HEK293 (cell line): ENCODE data around the gene NDUFC2.

ENCODE experiments used
- BCL11B ChIP-seq: fragments of 450-650 bp; formaldehyde crosslinking; IDR thresholded peaks from 2 replicates; pipeline ENCODE4 v1.5.1; 2016; ENCODE audit warnings: low read depth, missing biosample characterization, missing genetic modification characterization
- EGR2 ChIP-seq: fragments of 450-650 bp; formaldehyde crosslinking; IDR thresholded peaks from 2 replicates; pipeline ENCODE4 v1.5.1; 2016; ENCODE audit warnings: low read depth, missing biosample characterization, missing genetic modification characterization
- FEZF1 ChIP-seq: fragments of 450-650 bp; formaldehyde crosslinking; IDR thresholded peaks from 2 replicates; pipeline ENCODE4 v1.5.1; 2016; ENCODE audit warnings: missing biosample characterization, missing genetic modification characterization
- OVOL3 ChIP-seq: fragments of 450-650 bp; formaldehyde crosslinking; IDR thresholded peaks from 2 replicates; pipeline ENCODE4 v1.5.1; 2016; ENCODE audit warnings: missing biosample characterization, missing genetic modification characterization
- ZBTB17 ChIP-seq: fragments of 450-650 bp; formaldehyde crosslinking; IDR thresholded peaks from 2 replicates; pipeline ENCODE4 v1.5.1; 2016; ENCODE audit warnings: missing biosample characterization, missing genetic modification characterization
- ZBTB8A ChIP-seq: fragments of 450-650 bp; formaldehyde crosslinking; IDR thresholded peaks from 2 replicates; pipeline ENCODE4 v1.5.1; 2016; ENCODE audit warnings: missing biosample characterization, missing genetic modification characterization
- ZFP69B ChIP-seq: fragments of 450-650 bp; formaldehyde crosslinking; IDR thresholded peaks from 2 replicates; pipeline ENCODE4 v1.5.1; 2016; ENCODE audit warnings: missing biosample characterization, missing genetic modification characterization
- ZIC2 ChIP-seq: fragments of 450-650 bp; formaldehyde crosslinking; IDR thresholded peaks from 2 replicates; pipeline ENCODE4 v1.5.1; 2016; ENCODE audit warnings: missing biosample characterization, missing genetic modification characterization
- ZNF23 ChIP-seq: fragments of 450-650 bp; formaldehyde crosslinking; IDR thresholded peaks from 2 replicates; pipeline ENCODE4 v1.5.1; 2016; ENCODE audit warnings: missing biosample characterization, missing genetic modification characterization, borderline replicate concordance
- ZNF335 ChIP-seq: fragments of 450-650 bp; formaldehyde crosslinking; conservative IDR thresholded peaks from 2 replicates; pipeline ENCODE4 v1.5.1; 2016; ENCODE audit warnings: missing biosample characterization, missing genetic modification characterization
- ZNF341 ChIP-seq: fragments of 450-650 bp; formaldehyde crosslinking; IDR thresholded peaks from 2 replicates; pipeline ENCODE4; 2016; ENCODE audit warnings: low read depth, missing biosample characterization, missing genetic modification characterization
- ZNF394 ChIP-seq: fragments of 450-650 bp; formaldehyde crosslinking; IDR thresholded peaks from 2 replicates; pipeline ENCODE4 v1.5.1; 2016; ENCODE audit warnings: missing biosample characterization, missing genetic modification characterization, mild to moderate bottlenecking, moderate library complexity, borderline replicate concordance
- ZNF521 ChIP-seq: fragments of 450-650 bp; formaldehyde crosslinking; IDR thresholded peaks from 2 replicates; pipeline ENCODE4 v1.5.1; 2017; ENCODE audit warnings: missing biosample characterization, mild to moderate bottlenecking, missing genetic modification characterization
- ZNF571 ChIP-seq: fragments of 450-650 bp; formaldehyde crosslinking; IDR thresholded peaks from 2 replicates; pipeline ENCODE4 v1.5.0; 2017; ENCODE audit warnings: missing biosample characterization, missing genetic modification characterization
- ZNF610 ChIP-seq: fragments of 450-650 bp; formaldehyde crosslinking; IDR thresholded peaks from 2 replicates; pipeline ENCODE4 v1.5.1; 2016; ENCODE audit warnings: missing biosample characterization, missing genetic modification characterization, borderline replicate concordance
- ZNF664 ChIP-seq: fragments of 450-650 bp; formaldehyde crosslinking; IDR thresholded peaks from 2 replicates; pipeline ENCODE4 v1.5.1; 2016; ENCODE audit warnings: missing biosample characterization, missing genetic modification characterization
- ZSCAN30 ChIP-seq: fragments of 450-650 bp; IDR thresholded peaks from 2 replicates; pipeline ENCODE4 v1.5.1; 2018; ENCODE audit warnings: missing biosample characterization, mild to moderate bottlenecking, missing genetic modification characterization, moderate library complexity
- TF ChIP-seq, protein P1 (sequence below): fragments of 450-650 bp; formaldehyde crosslinking; IDR thresholded peaks from 2 replicates; pipeline ENCODE4 v1.5.1; 2017; ENCODE audit warnings: missing biosample characterization, mild to moderate bottlenecking, missing genetic modification characterization, moderate library complexity
- TF ChIP-seq, protein P2 (sequence below): fragments of 450-650 bp; formaldehyde crosslinking; IDR thresholded peaks from 2 replicates; pipeline ENCODE4 v1.5.1; 2017; ENCODE audit warnings: missing biosample characterization, missing genetic modification characterization
- TF ChIP-seq, protein P3 (sequence below): fragments of 450-650 bp; formaldehyde crosslinking; conservative IDR thresholded peaks from 2 replicates; pipeline ENCODE4 v1.5.1; 2016; ENCODE audit warnings: low read depth, missing biosample characterization, missing genetic modification characterization
- TF ChIP-seq, protein P4 (sequence below): fragments of 450-650 bp; formaldehyde crosslinking; IDR thresholded peaks from 2 replicates; pipeline ENCODE4 v1.5.1; 2016; ENCODE audit warnings: missing biosample characterization, missing genetic modification characterization
- TF ChIP-seq, protein P5 (sequence below): fragments of 450-650 bp; formaldehyde crosslinking; IDR thresholded peaks from 2 replicates; pipeline ENCODE4 v1.5.1; 2016; ENCODE audit warnings: missing biosample characterization, missing genetic modification characterization
- TF ChIP-seq, protein P6 (sequence below): fragments of 450-650 bp; formaldehyde crosslinking; IDR thresholded peaks from 2 replicates; pipeline ENCODE4 v1.5.1; 2016; ENCODE audit warnings: missing biosample characterization, missing genetic modification characterization

The NDUFC2 gene

DNA sequence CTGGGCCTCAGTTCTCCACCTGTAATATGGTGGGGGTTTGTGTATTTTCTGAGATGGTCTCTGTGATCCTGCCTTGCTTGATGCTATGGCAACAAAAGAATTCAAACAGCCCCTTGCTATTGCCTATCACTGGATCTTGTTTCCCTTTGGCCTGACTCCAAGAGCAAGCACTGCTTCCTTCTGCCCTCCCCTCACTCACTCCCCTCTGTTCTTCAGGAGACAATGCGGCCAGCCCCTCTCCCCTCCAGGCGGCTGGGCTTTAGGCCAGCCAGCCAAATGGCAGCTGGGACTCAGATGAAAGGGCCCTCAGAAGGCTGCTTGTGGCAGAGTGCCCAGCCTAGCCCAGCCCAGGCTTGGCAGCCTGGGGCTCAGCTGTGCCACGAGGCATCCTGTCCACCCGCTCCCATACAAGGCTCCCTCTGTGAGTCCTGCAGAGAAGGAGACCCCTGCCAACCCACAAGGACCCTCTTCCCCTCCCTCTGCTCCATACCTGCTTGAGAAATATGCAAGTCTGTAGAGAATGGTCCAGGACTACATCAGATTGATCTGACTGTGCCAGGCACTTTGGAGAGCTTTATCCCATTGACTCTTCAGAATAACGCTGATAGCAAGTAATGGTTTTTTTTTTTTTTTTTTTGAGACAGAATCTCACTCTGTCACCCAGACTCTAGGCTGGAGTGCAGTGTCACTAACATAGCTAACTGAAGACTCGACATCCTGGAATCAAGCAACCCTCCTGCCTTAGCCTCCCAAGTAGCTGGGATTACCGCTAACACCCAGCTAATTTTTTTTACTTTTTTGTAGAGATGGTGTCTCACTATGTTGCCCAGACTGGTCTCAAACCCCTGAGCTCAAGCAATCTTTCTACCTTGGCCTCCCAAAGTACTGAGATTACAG lies 49.0 kb downstream of the NDUFC2 start (continued):
- TF ChIP-seq, protein P1, sequence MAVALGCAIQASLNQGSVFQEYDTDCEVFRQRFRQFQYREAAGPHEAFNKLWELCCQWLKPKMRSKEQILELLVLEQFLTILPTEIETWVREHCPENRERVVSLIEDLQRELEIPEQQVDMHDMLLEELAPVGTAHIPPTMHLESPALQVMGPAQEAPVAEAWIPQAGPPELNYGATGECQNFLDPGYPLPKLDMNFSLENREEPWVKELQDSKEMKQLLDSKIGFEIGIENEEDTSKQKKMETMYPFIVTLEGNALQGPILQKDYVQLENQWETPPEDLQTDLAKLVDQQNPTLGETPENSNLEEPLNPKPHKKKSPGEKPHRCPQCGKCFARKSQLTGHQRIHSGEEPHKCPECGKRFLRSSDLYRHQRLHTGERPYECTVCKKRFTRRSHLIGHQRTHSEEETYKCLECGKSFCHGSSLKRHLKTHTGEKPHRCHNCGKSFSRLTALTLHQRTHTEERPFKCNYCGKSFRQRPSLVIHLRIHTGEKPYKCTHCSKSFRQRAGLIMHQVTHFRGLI = peak; percentile 81
- TF ChIP-seq, protein P2, sequence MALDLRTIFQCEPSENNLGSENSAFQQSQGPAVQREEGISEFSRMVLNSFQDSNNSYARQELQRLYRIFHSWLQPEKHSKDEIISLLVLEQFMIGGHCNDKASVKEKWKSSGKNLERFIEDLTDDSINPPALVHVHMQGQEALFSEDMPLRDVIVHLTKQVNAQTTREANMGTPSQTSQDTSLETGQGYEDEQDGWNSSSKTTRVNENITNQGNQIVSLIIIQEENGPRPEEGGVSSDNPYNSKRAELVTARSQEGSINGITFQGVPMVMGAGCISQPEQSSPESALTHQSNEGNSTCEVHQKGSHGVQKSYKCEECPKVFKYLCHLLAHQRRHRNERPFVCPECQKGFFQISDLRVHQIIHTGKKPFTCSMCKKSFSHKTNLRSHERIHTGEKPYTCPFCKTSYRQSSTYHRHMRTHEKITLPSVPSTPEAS (tag by site-specific recombination) = no peak
- peak; percentile 99 for TF ChIP-seq FEZF1 (tag by site-specific recombination)
- TF ChIP-seq ZIC2 (tag by site-specific recombination) = peak; percentile 26; the same call in 1 of the 2 replicates
- peak; percentile 84 for TF ChIP-seq ZNF341 (tag by site-specific recombination)
- TF ChIP-seq ZSCAN30 (tag by site-specific recombination) = peak; percentile 67; the same call in 1 of the 2 replicates
- no peak for TF ChIP-seq OVOL3 (tag by site-specific recombination)
- TF ChIP-seq EGR2 = no peak
- TF ChIP-seq ZNF23 (tag by site-specific recombination) = no peak
- TF ChIP-seq, protein P3, sequence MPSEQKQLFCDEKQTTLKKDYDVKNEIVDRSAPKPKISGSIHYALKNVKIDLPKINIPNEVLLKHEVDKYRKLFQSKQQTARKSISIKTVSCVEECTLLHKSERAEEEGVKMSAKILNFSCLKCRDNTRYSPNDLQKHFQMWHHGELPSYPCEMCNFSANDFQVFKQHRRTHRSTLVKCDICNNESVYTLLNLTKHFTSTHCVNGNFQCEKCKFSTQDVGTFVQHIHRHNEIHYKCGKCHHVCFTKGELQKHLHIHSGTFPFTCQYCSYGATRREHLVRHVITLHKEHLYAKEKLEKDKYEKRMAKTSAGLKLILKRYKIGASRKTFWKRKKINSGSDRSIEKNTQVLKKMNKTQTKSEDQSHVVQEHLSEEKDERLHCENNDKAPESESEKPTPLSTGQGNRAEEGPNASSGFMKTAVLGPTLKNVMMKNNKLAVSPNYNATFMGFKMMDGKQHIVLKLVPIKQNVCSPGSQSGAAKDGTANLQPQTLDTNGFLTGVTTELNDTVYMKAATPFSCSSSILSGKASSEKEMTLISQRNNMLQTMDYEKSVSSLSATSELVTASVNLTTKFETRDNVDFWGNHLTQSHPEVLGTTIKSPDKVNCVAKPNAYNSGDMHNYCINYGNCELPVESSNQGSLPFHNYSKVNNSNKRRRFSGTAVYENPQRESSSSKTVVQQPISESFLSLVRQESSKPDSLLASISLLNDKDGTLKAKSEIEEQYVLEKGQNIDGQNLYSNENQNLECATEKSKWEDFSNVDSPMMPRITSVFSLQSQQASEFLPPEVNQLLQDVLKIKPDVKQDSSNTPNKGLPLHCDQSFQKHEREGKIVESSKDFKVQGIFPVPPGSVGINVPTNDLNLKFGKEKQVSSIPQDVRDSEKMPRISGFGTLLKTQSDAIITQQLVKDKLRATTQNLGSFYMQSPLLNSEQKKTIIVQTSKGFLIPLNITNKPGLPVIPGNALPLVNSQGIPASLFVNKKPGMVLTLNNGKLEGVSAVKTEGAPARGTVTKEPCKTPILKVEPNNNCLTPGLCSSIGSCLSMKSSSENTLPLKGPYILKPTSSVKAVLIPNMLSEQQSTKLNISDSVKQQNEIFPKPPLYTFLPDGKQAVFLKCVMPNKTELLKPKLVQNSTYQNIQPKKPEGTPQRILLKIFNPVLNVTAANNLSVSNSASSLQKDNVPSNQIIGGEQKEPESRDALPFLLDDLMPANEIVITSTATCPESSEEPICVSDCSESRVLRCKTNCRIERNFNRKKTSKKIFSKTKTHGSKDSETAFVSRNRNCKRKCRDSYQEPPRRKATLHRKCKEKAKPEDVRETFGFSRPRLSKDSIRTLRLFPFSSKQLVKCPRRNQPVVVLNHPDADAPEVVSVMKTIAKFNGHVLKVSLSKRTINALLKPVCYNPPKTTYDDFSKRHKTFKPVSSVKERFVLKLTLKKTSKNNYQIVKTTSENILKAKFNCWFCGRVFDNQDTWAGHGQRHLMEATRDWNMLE (tag by site-specific recombination) = no peak
- TF ChIP-seq ZNF335 (tag by site-specific recombination) = peak; percentile 87
- TF ChIP-seq ZFP69B (tag by site-specific recombination) = no peak
- TF ChIP-seq ZBTB17 (tag by site-specific recombination) = 0 out of 2 replicates have a peak, but pooled peaks have one; percentile 43
- no peak for TF ChIP-seq ZNF664 (tag by site-specific recombination)
- no peak for TF ChIP-seq ZNF571
- TF ChIP-seq, protein P4, sequence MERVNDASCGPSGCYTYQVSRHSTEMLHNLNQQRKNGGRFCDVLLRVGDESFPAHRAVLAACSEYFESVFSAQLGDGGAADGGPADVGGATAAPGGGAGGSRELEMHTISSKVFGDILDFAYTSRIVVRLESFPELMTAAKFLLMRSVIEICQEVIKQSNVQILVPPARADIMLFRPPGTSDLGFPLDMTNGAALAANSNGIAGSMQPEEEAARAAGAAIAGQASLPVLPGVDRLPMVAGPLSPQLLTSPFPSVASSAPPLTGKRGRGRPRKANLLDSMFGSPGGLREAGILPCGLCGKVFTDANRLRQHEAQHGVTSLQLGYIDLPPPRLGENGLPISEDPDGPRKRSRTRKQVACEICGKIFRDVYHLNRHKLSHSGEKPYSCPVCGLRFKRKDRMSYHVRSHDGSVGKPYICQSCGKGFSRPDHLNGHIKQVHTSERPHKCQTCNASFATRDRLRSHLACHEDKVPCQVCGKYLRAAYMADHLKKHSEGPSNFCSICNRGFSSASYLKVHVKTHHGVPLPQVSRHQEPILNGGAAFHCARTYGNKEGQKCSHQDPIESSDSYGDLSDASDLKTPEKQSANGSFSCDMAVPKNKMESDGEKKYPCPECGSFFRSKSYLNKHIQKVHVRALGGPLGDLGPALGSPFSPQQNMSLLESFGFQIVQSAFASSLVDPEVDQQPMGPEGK = no peak; the same call in 1 of the 2 replicates
- TF ChIP-seq ZBTB8A (tag by site-specific recombination) = peak; percentile 76
- TF ChIP-seq ZNF521 (tag by site-specific recombination) = no peak
- no peak for TF ChIP-seq BCL11B (tag by site-specific recombination)
- TF ChIP-seq ZNF610 = no peak
- TF ChIP-seq ZNF394 = no peak
- TF ChIP-seq, protein P5, sequence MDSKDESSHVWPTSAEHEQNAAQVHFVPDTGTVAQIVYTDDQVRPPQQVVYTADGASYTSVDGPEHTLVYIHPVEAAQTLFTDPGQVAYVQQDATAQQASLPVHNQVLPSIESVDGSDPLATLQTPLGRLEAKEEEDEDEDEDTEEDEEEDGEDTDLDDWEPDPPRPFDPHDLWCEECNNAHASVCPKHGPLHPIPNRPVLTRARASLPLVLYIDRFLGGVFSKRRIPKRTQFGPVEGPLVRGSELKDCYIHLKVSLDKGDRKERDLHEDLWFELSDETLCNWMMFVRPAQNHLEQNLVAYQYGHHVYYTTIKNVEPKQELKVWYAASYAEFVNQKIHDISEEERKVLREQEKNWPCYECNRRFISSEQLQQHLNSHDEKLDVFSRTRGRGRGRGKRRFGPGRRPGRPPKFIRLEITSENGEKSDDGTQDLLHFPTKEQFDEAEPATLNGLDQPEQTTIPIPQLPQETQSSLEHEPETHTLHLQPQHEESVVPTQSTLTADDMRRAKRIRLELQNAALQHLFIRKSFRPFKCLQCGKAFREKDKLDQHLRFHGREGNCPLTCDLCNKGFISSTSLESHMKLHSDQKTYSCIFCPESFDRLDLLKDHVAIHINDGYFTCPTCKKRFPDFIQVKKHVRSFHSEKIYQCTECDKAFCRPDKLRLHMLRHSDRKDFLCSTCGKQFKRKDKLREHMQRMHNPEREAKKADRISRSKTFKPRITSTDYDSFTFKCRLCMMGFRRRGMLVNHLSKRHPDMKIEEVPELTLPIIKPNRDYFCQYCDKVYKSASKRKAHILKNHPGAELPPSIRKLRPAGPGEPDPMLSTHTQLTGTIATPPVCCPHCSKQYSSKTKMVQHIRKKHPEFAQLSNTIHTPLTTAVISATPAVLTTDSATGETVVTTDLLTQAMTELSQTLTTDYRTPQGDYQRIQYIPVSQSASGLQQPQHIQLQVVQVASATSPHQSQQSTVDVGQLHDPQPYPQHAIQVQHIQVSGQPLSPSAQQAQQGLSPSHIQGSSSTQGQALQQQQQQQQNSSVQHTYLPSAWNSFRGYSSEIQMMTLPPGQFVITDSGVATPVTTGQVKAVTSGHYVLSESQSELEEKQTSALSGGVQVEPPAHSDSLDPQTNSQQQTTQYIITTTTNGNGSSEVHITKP (tag by site-specific recombination) = peak; percentile 80
- TF ChIP-seq, protein P6, sequence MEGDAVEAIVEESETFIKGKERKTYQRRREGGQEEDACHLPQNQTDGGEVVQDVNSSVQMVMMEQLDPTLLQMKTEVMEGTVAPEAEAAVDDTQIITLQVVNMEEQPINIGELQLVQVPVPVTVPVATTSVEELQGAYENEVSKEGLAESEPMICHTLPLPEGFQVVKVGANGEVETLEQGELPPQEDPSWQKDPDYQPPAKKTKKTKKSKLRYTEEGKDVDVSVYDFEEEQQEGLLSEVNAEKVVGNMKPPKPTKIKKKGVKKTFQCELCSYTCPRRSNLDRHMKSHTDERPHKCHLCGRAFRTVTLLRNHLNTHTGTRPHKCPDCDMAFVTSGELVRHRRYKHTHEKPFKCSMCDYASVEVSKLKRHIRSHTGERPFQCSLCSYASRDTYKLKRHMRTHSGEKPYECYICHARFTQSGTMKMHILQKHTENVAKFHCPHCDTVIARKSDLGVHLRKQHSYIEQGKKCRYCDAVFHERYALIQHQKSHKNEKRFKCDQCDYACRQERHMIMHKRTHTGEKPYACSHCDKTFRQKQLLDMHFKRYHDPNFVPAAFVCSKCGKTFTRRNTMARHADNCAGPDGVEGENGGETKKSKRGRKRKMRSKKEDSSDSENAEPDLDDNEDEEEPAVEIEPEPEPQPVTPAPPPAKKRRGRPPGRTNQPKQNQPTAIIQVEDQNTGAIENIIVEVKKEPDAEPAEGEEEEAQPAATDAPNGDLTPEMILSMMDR (tag by site-specific recombination) = no peak
